PFSK-1 (cell line): Measurements from ENCODE around the gene HAUS1.

Experiments
- FOXP2 ChIP-seq: optimal IDR thresholded peaks from 2 replicates; pipeline ENCODE3; 2011; ENCODE audit warnings: borderline replicate concordance, control low read depth, inconsistent platforms; ENCODE audit not compliant: insufficient read depth; ENCODE audit errors: extremely low read length, extremely low read depth
- POLR2AphosphoS5 ChIP-seq: IDR thresholded peaks from 2 replicates; pipeline ENCODE4 v1.6.1; 2012; ENCODE audit warnings: low read depth, mild to moderate bottlenecking, control low read depth, low read length, moderate library complexity
- REST ChIP-seq, 2 experiments: IDR thresholded peaks; 2 replicates each; pipeline versions ENCODE4 v1.6.1 to v1.8.0; 2011 to 2012; ENCODE audit warnings: low read depth in 2 of 2, low read length in 2 of 2, control low read depth in 1 of 2, inconsistent platforms in 1 of 2, mild to moderate bottlenecking in 1 of 2, moderate library complexity in 1 of 2; ENCODE audit not compliant: insufficient read depth in 1 of 2
- SIN3A ChIP-seq: IDR thresholded peaks from 2 replicates; pipeline ENCODE4 v1.6.1; 2012; ENCODE audit warnings: mild to moderate bottlenecking, low read length, moderate library complexity, borderline replicate concordance; ENCODE audit not compliant: insufficient read depth
- TAF1 ChIP-seq: IDR thresholded peaks from 2 replicates; pipeline ENCODE4 v1.6.1; 2012; ENCODE audit warnings: low read length, control low read depth, borderline replicate concordance; ENCODE audit not compliant: insufficient read depth

The HAUS1 gene

GRCh38 chr18:46161703-46162396 is 57.7 kb downstream of the HAUS1 start:
- TF ChIP-seq SIN3A = no peak
- no peak for TF ChIP-seq REST (IDR thresholded peaks at IDR 0.05; ENCODE audit: insufficient read depth in 1 of 2, low read depth in 2 of 2, low read length in 2 of 2)
- TF ChIP-seq FOXP2 = no peak
- no peak for TF ChIP-seq TAF1

GRCh38 chr18:46163091-46163490 is 58.9 kb downstream of the HAUS1 start:
- TF ChIP-seq REST (IDR thresholded peaks at IDR 0.05; ENCODE audit: insufficient read depth in 1 of 2, low read depth in 2 of 2, low read length in 2 of 2) (no peak), POLR2AphosphoS5 (no peak), FOXP2 (no peak), TAF1 (no peak), SIN3A (no peak)

GRCh38 chr18:46163941-46164499 is 59.8 kb downstream of the HAUS1 start:
- TF ChIP-seq FOXP2 (no peak), REST (IDR thresholded peaks at IDR 0.05; ENCODE audit: insufficient read depth in 1 of 2, low read depth in 2 of 2, low read length in 2 of 2) (no peak), POLR2AphosphoS5 (no peak), TAF1 (no peak), SIN3A (no peak)

- TF ChIP-seq TAF1 (no peak), FOXP2 (no peak), POLR2AphosphoS5 (no peak)
Observed at GRCh38 chr18:46164920-46165319, 60.7 kb downstream of the HAUS1 start.

GRCh38 chr18:46166261-46166970 is 62.2 kb downstream of the HAUS1 start:
- TF ChIP-seq TAF1 = no peak
- no peak for TF ChIP-seq FOXP2
- TF ChIP-seq SIN3A = no peak
- TF ChIP-seq POLR2AphosphoS5 = no peak
- TF ChIP-seq REST (IDR thresholded peaks at IDR 0.05; ENCODE audit: insufficient read depth in 1 of 2, low read depth in 2 of 2, low read length in 2 of 2) = no peak
